Fibroblast of gingiva (primary cell): ENCODE measurements around the gene RNF217.
"Not testable (repeated sequence)": the region's sequence is repeated elsewhere in the genome, so short reads cannot be mapped to it uniquely, and the experiment has no call there.

Experiments
- DNase-seq: peaks from one replicate; pipeline ENCODE4 v3.0.0-alpha.2; 2011; ENCODE audit warnings: low read depth

Gene RNF217

DNA sequence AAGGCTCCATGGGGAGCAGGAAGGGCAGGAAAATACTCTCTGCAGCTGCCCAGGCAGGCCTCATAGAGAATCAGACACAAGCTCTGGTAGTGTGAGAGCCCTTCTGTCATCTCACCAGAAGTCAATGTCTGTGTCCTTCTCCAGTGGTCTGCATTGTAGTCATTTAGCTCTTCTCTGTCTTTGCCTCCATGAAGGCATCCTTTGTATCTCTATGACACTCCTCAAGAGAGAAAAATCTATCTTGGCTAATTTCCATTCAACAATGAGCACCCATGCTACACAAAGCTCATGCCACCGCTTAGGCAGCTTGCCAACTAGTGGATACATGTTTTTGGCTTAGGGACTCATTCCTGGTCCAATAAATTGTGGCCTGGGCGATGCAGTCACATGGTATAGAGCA, 92.1 kb downstream of the RNF217 start:
- DNase-seq: no peak

DNA sequence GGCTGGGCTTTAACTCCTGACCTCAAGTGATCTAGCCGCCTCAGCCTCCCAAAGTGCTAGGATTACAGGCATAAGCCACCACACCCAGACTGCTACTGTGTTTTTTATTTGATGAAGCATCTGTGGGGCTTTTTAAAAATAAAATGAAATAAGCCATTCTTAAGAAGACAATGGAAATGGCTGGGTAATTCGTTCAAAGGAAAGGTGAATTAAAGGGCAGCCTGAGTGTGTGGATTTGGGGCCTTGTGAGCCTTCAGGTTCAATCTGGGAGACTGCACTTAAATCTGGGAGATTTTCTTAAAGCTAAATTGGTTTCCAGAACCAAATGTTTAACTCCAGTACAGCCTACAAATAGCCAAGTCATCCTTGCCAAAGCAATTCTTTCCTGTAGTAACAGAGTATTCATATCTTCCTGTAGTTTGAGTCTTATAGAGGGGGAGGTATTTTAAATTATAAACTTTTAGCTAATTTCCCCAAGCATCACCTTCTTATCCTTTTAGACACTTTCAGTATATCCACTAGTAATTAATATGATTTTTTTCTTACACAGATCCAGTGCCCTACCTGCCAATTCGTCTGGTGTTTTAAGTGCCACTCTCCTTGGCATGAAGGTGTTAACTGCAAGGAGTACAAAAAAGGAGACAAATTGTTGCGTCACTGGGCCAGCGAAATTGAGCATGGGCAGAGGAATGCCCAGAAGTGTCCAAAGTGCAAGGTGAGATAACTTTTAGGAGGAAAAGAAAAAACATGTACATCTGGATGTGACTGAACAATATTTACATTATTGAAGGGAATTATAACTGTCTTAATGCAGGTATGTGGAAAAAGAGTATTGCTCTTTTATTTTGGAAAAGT, 95.4 kb downstream of the RNF217 start:
- no peak for DNase-seq

DNA sequence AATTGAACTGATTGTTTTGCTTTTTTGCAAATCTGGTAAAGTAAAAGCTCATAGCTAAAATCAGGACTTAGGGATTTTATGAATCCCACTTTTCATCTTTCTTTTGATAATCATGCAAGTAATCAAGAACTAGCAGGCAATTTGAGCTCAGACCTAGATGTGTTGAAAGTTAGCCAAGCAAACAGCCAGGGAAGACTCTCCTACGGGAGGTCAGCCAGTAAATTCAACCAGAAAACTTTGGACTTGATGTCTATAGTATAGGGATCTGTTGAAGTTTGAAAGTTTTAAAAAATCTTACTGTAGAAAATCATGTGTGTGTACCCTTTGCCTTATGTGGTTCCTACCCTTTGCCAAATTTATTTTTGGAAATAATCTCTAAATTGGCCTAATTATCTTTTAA, 96.3 kb downstream of the RNF217 start:
- no peak for DNase-seq

DNA sequence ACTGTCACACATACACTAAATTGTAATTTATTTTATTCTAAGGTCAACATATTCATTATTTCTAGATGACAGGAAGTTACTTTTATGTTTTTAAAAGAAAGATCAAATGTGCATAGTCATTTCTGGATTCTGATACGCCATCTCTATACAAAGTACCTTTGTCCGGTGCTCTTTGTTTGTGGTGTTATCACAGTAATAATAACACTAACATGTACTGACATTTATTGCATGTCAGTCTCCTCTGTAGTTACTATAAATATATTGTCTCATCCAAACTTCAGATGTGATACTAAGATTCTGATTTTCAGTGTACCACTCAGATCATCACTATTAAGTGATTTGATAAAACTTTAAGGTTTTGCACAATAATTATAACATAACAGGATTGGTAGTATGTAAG, 101.1 kb downstream of the RNF217 start:
- no peak for DNase-seq

DNA sequence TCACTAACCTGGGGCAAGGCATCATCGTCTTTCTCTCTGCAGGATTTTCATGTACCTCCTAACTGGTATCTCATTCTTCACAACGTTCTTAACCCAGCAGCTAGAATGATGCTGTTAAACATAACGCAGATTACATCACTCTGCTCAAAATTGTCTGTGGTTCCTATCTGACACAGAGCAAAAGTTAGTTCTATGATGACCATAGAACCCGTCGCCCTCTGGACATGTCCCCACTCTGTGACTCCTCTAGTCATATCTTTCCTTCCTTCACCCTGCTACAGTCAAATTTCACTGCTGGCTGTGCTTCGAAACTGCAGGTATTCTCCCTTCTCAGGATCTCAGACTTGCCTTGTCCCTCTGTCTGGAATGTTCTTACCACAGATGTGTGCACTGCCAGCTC, 103.9 kb downstream of the RNF217 start:
- DNase-seq: no peak

DNA sequence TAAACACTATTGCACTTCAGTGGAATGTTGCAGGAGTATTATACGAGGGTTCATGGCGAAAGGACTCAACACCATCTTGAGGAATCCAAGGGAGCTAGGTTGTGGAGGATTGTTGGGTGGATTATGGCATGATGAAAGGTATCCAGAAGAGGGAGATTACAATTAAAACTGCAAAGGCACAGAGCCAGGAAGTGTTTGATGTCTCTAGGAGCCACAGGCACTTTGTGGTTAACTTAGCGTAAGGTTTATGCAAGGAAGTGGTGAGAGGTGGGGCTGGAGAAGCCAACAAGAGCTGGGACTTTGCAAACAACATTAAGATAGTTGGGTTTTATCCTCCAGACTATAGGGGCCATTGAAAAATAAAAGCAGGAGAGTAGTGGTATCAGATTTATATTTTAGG, 104.7 kb downstream of the RNF217 start:
- no peak for DNase-seq

DNA sequence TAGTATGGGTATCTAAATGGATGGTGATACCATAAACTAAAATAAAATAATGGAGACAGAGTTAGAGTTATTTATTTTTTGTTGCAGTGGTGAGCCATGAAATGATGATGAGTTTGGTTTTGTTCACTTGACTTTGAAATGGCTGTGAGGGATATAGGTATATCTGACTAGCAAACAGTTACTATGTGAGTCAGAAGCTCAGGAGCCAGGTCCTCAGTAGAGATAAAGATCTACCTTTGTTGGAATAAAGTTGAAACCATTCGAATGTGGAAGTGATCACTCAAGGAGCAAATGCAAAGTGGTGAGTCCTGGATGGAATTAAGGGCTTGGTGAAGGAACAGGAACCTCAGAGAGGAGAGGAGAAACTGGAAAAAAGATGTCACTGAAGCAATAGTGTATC, 105.3 kb downstream of the RNF217 start:
- no peak for DNase-seq

DNA sequence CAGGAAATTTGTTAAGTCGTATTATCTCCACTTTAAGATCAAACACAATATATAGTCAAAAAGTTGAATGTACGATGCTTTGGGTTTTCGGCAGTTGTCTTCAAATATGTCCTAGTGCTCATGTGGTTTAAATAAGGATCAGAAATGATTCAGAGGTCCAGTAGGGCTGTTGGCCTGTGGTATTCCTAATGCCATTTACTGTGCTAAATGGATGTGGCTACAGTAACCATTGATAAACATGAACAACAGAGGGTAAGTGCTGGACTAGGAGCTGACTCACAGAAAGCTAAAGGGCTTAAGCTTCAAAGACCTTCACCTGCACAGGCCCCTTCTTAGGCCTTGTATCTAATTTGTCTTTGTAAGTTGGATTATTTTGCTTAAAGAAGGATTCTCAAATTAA, 110.8 kb downstream of the RNF217 start:
- no peak for DNase-seq

DNA sequence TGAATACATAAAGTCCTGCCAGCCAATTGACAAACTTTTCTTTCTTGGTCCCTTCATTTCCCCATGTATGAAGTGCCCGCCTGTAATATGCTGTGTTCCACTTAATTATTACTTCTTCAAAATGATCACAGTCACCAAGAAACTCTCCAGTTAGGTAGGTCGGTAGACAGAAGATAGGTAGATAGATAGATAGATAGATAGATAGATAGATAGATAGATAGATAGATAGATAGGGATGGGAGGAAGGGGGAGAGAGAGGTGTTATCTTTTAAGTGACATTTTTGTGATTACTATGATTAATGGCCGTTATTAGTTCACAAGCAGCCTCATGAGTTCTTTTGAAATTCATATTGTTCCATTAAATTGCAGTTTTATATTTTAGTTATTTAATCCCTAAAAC, 111.9 kb downstream of the RNF217 start:
- DNase-seq: no peak

DNA sequence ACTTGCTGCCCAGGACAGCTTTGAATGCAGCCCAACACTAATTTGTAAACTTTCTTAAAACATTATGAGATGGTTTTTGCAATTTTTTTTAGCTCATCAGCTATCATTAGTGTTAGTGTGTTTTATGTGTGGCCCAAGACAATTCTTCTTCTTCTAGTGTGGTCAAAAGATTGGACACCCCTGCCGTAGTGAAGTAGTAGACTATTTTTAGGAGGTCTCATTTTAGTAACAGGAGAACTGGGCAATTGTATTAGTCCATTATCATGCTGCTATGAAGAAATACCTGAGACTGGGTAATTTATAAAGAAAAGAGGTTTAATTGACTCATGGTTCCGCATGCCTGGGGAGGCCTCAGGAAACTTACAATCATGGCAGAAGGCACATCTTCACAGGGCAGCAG, 112.8 kb downstream of the RNF217 start:
- DNase-seq: not testable (repeated sequence)

DNA sequence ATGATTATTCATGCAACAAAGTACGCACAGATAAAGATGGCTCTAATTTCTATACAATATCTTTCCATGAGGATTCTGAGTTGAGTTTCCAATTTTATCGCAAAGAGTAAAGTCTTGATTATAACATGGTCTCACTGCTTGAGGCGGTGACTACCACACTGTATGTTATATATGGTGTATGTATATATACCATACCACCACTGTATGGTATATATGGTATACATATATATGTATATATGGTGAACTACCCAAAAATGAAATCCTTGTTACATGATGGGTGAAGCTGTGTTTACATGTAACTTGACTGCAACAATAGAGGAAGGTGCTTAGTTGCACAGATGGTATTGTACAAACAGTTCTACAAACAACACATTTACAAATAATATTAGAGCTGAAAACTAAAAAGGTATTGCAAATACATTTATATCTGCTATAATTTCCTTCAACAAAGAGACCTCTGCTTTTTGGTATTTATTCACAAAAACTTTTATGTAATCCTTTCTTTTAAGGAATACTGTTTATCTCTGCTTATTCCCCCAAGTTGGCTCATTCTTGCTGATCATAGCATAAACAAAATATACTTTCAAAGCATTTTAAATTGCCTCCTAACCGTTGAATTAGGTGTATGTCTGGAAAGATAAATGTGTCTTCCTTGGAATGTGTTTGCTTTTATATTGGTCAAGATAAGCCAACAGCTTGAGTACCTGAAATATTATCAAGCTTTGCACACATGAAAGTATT, 113.7 kb downstream of the RNF217 start:
- no peak for DNase-seq

DNA sequence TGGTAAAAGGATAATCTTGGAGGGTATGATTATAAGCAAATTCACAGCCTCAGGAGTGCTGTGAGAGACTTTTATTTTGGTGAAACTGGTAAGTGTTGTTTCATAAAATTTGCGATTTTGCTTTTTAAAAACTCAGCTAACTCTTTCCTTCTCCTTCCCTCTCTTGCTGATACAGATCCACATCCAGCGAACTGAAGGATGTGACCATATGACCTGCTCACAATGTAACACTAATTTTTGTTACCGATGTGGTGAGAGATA, 114.2 kb downstream of the RNF217 start:
- DNase-seq: no peak

DNA sequence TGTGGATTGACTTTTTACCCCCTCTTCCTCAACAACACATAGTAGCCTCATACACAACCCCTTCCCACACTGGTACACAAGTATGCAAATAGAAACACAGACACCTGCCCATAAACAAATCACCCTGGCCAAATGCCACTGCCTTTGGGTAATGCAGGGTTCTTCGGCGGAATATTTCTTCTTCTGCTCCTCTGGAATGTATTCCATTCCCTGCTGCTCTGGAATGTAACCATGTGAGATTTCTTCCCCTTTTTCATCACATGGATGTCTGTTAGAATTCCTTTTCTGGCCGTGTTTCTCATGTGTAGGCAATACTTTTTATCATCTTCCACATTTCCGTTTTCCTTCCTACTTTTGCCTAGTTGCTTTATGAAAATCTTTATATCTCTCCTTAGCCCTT, 115.2 kb downstream of the RNF217 start:
- no peak for DNase-seq

DNA sequence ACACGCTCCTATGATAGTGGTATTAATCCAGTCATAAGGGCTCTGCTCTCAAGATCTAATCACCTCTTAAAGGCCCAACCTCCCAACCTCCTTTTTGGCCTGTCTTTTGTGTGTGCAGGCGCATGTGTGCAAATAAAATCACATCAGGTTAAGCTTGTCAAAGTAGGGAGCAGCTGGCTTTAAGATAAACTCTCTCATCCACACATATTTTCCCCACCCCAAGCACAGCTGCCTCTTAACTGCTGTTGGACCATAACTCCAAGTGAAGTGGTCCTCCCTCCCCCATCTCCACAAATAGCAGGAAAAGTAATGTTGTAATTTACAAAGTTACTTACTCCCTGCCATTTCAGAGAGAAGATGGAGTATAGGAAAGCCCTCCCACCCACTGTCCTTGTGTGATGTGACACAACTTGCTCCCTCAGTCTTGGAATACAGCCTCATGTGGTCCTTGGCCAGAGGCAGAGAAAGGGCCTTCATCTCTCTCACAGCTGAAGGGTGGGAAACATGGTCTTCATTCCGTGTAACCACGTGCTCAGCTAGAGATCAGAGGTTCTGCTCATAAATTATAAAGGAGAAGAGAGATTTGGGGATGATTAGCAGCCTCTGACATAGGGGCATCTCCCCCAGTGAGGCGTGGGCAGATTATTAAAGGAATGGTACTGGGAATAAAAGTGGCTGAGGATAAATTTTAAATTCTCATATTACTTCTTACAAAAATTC, 116.5 kb downstream of the RNF217 start:
- no peak for DNase-seq

DNA sequence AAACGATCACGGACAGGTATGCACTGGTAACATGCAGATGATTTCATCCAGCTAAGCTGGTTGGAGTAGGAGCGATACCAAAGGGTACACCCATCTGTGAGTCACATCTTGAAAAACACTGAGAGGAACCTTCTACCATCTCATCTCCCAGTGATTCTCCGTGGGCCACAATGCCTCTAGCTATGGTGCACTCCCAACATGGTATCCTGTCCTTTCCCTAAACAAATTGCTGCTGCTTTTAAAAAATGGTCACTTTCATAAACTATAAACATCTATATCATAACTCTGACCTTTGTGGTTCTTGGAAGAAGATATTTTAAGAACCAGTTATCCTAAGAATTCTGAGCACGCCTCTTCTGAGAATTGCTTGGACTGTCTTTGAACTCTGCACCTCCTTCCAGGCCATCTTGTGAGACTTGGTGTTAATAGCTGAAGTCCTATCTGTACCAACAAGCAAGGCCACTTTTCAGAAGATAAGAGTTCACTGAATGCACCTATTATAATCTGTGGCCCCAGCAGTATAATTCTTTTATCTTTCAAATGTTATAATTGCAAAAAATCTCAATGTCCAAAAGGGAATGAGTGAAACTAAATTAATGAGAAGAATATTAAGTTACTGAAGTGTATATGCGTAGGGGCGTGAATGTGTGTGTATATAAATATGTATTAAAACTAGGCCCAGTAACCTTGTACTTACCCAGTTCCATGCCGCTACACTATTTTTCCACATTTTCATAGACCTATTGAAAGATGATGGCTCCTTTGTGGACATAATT, 120.9 kb downstream of the RNF217 start:
- DNase-seq: no peak

DNA sequence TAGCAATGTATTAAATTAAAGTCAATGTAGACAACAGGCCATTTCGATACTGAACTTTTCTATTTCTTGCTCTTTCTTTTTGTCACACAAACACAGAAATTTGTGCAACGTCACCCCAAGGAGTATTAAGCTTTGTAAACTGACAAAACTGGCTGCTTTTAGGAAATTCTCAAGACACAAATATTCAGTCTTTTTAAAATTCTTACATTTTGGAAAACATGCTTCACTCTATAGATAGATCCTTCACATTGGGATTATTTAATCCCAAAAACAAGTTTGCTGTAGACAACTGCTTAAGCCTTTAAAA, 121.4 kb downstream of the RNF217 start:
- DNase-seq: no peak

DNA sequence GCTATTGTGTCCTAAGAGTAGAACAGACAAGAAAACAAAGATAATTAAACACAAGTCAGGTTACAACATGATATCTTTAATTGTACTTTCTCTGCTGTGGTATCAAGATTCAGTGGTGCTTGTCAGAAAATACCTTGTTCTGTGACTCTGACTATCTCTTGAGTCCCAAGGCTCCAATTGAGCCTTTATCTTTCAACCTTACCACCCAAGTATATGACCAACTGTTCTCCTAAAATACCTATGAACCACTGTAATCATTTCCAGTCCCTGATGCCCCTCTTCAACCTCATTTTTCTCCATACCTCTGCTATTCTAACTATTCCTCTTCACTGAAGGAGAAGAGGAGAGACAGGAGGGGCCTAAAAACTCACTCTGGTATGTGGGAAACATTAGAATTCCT, 124.5 kb downstream of the RNF217 start:
- DNase-seq: no peak

DNA sequence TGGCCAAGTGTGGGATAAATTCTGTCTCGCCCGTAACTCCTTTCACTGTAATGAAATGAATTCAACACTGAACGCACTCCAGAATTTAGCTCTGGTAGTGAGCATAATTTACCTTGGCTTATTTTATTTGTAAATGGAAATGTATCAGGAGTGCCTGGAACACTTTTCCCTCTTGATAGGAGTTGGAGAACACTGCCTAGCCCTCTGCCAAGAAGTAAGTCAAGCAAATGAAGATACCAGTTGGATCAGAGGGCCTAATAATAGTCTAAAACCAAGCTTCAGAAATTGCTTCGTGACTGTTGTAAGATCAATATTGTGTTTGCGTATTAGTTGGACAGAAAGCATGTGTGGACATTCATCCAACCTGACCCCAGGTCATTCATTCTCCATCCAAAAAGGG, 126.7 kb downstream of the RNF217 start:
- no peak for DNase-seq

DNA sequence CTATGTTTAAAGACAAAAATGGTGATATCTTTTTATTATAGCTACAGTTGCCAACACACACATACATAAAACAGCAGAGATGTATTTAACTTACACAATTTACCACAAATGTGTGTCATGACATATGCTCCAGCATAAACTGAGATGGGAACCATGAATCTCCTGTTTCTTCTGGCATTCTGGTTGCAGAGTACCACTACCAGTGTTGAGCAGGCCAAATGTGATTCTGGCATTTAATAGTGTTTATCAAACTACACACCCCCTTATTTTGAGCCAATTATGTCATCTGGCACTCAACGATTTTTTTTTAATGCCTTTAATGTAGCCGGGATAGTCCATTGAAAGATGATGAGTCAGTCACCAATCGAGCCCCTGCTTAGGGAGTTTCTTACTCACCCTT, 132.3 kb downstream of the RNF217 start:
- peak; percentile 20 for DNase-seq

DNA sequence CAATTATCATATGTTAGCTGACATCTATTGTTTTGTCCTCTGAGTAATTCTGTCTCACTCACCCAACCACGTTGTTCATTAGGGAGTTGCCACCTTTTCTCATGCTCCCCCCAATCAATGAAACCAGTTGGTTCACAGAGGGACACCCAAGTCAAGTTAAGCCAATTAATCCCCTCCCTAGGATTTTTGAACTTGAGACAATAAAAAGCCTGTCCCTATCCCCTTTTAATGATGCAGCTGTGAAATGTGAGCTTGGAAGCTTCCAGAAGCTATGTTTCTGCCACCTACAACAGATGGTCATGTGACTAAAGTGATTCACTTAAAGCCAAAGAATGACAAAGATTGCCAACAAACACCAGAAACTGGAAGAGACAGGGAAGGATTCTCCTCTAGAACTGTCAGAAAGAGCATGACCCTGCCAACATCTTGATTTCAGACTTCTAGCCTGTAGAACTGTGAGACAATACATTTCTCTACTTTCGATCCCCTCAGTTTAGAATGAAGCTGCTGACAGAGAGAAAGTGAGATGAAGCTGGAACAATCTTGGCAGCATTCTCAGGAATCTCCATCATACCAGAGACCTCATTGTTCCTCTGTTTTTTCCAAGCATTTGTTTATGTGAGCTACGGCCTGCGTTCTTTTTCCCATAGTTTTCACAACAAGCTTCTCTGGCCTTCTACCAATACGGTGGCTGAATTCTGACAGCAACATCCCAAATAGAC, 133.5 kb downstream of the RNF217 start:
- peak; percentile 81 for DNase-seq

DNA sequence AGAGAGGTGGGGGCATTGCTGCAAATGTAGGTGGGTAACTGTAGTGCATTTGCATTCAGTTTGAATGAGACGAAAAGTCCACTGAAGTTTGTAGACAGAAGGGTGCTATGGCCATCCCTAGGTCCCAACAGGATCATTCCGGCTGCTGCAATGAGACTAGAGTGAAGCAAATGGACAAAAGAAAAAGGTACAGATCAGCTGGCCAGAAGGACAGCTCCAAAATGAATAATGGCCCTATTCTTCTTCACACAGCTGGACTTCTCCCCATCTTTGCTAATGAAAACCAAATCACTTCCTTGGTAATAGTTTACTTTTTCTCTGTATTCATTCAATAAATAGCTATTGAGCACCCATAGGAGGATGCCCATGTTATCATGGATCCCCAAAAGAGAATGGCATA, 134.9 kb downstream of the RNF217 start:
- DNase-seq: no peak

DNA sequence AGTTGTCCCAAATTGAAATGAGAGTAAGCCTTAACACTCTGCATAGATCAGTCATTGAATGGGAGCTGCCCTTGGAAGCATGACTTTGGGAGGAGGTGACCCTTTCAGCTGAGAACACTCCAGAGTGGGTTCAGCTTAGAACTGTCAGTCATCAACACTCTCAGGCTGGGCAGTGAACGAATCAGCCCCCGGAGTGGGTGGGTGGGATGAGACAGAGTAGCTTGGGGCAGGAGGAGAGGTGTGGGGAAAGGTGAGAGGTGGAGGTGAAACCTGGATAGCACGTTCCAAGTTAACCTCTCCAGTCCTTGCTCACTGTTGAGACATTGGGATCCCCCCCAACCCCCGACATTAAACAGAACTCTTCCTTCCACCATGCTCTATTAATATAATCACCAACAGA, 136.0 kb downstream of the RNF217 start:
- no peak for DNase-seq
